Coronary artery (tissue), 2 donors: ENCODE measurements around the gene CNKSR3.

ENCODE experiments used
- DNase-seq: peaks from one replicate; pipeline ENCODE4 v3.0.0-alpha.2; 2017; ENCODE audit warnings: low spot score
- H3K27ac ChIP-seq, 2 donors: fragments of 200-600 bp; sonication (generic); one replicate each; pipeline ENCODE4 v1.5.1; 2016 to 2019
- H3K4me3 ChIP-seq: fragments of 200-600 bp; sonication (generic); 2 replicates; pipeline ENCODE4 v1.5.1; 2016; ENCODE audit warnings: mild to moderate bottlenecking, moderate library complexity
- TF ChIP-seq, protein P1 (sequence below): fragments of 200-600 bp; sonication (generic); IDR thresholded peaks from one replicate; pipeline ENCODE4 v1.5.1; 2019; ENCODE audit warnings: antibody characterized with exemption

Gene CNKSR3

DNA sequence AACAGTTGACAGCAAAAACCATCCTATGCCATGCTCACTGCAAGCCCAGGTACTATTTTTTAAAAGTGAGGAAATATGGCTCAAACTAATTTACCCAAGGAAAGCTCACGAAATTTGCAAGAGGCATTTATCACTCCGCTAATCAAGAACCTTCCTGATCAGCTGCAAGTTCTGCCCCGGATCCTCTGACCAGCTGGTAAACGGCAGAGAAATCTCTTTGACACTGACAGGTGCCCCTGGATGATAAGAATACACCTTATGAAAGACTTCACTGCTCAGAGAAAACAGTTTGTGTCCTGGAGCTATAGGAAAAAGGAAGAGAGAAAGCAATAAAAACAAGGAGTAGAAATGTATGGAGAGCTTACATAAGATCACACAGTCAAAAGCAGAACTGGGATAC, 6.4 kb downstream of the CNKSR3 start:
- DNase-seq = no peak
- no peak overlapping the region for H3K27ac ChIP-seq
- H3K4me3 ChIP-seq = no peak overlapping the region
- TF ChIP-seq, protein P1, sequence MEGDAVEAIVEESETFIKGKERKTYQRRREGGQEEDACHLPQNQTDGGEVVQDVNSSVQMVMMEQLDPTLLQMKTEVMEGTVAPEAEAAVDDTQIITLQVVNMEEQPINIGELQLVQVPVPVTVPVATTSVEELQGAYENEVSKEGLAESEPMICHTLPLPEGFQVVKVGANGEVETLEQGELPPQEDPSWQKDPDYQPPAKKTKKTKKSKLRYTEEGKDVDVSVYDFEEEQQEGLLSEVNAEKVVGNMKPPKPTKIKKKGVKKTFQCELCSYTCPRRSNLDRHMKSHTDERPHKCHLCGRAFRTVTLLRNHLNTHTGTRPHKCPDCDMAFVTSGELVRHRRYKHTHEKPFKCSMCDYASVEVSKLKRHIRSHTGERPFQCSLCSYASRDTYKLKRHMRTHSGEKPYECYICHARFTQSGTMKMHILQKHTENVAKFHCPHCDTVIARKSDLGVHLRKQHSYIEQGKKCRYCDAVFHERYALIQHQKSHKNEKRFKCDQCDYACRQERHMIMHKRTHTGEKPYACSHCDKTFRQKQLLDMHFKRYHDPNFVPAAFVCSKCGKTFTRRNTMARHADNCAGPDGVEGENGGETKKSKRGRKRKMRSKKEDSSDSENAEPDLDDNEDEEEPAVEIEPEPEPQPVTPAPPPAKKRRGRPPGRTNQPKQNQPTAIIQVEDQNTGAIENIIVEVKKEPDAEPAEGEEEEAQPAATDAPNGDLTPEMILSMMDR = no peak

DNA sequence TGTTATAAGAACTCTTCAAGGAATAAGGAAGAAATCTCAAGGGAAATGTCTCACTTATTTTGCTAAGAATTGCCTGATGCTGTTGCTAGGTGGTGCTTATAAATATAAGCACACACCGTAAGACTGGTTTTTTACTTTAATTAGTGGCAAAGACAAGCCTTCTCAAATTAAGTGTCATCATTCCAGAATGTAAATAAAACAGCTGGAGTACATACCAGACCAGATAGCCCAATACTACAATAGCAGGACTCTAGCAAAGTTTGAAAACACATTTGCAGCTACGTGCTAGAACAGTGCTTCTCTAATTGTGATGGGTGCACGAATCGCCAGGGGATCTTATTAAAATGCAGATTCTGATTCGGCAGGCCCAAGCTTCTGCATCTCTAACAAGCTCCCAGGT, 6.8 kb downstream of the CNKSR3 start:
- no peak for DNase-seq
- Histone ChIP-seq H3K27ac (no peak overlapping the region), H3K4me3 (no peak overlapping the region)
- TF ChIP-seq, protein P1 = no peak

DNA sequence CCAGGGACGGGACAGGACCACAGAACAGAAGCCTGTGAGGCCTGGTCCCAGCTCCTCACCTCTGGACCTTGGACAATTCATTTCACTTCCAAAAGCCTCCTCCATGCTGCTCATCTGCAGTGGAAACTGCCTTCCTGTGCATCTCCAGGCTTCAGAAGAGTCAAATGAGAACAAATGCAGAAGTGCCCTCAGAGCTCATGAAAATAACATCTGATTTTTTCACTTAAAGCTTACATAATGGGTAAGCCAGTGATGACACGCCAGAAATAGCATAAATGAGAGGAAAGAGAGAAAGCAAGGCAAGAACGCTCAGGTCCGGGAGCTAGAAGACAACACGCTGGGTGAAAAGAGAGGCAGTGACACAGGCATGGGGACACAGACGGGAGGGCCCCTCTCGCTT, 7.9 kb downstream of the CNKSR3 start:
- DNase-seq = no peak
- Histone ChIP-seq H3K27ac (no peak overlapping the region), H3K4me3 (no peak overlapping the region)
- TF ChIP-seq, protein P1 = no peak

DNA sequence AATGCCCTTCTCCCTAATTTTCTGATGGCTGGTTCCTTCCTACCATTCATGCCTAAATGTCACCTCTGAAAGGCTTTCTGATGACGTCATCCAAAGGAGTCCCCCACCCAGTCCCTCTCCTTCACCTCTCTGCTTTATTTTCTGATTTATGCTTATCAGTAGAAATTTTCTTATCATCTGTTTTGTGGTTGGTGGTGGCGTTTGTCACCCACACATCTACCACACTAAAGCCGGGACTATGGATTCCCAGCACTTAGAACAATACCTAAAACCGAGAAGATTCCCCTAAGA, 9.0 kb downstream of the CNKSR3 start:
- no peak for DNase-seq
- H3K27ac ChIP-seq = no peak overlapping the region
- no peak overlapping the region for H3K4me3 ChIP-seq
- TF ChIP-seq, protein P1 = no peak

DNA sequence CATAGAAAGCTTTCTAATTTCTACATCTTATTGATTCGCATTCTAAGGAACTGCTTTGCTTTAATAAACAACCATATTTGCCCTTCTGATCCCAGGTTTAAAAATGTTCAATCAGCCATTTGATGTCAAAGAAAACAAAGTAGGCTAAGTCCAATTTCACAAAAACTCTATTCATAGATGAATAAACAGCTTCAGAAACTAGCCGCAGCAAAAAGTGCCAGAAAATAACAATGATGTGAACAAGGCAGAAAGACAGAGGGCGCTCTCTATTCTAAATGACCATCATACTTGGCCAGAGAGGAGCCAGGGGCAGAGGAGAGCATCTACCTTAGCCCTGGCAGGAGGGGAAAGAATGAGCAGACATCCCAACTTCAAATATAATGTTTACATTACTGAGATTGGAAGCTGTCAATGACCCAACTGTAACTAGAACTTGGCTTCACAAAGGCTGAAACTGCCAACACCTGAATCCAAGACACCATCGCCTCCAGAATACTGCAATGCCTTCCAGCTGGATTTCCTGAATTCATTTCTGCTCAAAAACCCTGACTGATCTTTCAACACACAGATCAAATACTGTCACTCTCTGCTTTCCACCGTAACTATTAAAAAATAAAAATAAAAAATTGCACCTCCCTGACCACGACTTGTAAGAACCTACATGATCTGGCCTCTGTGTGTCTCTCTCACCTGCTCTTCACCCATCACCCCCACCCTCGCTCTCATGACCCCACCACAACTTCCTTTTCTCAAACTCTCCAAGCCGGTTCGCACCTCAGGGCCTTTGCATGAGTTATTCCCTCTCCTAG, 9.5 kb downstream of the CNKSR3 start:
- TF ChIP-seq, protein P1 = no peak
- H3K27ac ChIP-seq = no peak overlapping the region
- H3K4me3 ChIP-seq = no peak overlapping the region
- no peak for DNase-seq

DNA sequence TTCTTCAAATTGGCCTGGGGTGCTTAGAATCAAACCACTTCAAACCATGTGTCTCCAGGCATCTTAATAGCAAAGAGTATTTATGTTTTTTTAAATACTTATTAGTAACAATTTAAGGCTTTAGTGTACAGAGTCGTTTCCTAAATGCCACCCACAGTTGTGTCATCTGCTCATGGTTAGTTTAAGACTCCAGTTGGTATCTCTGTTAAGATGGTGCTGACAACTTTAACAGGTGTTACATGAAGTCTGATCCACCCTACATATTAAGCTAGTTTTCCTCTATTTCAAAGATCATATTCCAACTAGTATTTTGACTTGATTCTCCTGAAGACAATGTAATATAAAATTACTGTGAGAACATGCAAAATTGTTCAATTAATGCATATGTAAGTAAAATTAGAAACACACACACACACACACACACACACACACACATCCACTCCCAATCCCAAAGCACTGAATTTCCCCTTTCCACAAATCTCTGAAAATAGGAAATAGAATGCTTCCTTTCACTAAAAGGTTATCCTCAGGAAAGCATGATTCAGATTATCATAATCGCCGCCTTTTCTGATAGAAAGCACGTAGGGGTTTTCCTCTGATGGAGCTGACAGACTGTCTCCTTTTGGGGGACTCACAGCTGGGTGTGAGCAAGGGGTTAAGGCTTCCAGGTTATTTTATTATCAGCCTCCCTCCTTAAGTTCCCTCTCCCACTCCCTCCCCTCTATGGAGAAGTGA, 10.5 kb downstream of the CNKSR3 start:
- DNase-seq = no peak
- TF ChIP-seq, protein P1 = no peak
- no peak overlapping the region for H3K4me3 ChIP-seq
- no peak overlapping the region for H3K27ac ChIP-seq

DNA sequence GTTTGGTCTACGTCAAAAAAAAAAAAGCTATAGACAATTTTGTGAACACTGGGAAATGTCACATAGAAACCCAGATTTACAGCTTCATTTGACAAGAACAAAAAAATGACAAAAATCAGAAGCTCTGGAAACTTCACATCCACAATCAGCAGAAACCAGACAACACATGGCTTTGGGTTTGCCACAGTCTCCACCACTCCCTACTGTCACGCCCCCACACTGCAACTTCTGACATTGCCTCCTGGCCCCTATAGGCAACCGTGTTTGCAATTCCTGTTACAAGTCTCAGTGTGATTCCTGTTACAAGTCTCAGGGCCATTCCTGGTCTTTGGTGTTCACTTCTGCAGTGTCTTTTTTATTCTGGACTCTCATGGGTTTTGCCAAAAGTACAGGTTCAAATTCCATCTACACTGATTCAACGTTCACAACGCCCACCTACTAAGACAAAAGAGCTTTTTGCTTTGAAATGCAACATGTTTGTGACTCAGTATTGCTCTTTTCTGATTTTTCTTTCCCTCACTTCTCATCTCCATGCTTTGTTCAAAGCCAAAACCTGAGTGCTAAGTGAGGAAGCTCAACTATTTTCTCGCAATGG, 12.0 kb downstream of the CNKSR3 start:
- TF ChIP-seq, protein P1 = no peak
- DNase-seq = no peak
- H3K4me3 ChIP-seq = no peak overlapping the region
- no peak overlapping the region for H3K27ac ChIP-seq
